GM18505 (cell line): Measurements from ENCODE around the gene YES1.

Experiments
- ATAC-seq: cut with Tn5 transposase; IDR thresholded peaks from one replicate; pipeline ENCODE4 v1.9.1; 2021; ENCODE audit not compliant: unreplicated experiment
- POLR2A ChIP-seq: IDR thresholded peaks from 4 replicates; pipeline ENCODE4 v1.6.1; 2011; ENCODE audit warnings: borderline replicate concordance; ENCODE audit not compliant: insufficient read depth, insufficient read length; ENCODE audit errors: extremely low read depth

YES1 gene

DNA sequence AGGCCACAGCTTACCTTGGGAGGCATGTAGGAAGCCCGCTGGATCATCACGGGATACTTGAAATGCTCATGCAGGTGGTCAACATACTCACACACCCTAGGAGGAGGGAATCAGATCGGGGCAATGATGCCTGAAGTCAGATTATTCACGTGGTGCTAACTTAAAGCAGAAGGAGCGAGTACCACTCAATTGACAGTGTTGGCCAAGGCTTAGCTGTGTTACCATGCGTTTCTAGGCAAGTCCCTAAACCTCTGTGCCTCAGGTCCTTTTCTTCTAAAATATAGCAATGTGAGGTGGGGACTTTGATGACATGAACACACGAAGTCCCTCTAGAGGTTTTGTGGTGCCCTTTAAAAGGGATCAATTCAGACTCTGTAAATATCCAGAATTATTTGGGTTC lies 136.7 kb downstream of the YES1 start:
- no peak for ATAC-seq
- no peak for TF ChIP-seq POLR2A

GRCh38 chr18:673769-674168 lies 138.3 kb downstream of the YES1 start:
- no peak for ATAC-seq
- TF ChIP-seq POLR2A, result no peak

DNA sequence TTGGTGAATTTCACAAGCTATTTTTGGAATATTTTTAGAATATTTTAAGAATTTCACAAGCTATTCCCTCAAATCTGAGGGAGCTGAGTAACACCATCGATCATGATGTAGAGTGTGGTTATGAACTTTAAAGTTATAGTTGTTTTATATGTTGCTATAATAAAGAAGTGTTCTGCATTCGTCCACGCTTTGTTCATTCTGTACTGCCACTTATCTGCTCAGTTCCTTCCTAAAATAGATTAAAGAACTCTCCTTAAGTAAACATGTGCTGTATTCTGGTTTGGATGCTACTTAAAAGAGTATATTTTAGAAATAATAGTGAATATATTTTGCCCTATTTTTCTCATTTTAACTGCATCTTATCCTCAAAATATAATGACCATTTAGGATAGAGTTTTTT lies 138.7 kb downstream of the YES1 start:
- TF ChIP-seq POLR2A, result no peak
- ATAC-seq, result no peak
